SU-DHL-6 (cell line): ENCODE data around the gene YLPM1.

Experiments
- H2AFZ ChIP-seq: fragments of 200-600 bp; sonication (generic); 2 replicates; pipeline ENCODE4 v1.6.1; 2014; ENCODE audit warnings: low read depth, mild to moderate bottlenecking, moderate library complexity, mixed read lengths, antibody characterized with exemption, low read length; ENCODE audit not compliant: severe bottlenecking
- H3F3A ChIP-seq: fragments of 200-600 bp; shearing (Covaris generic); 2 replicates; pipeline ENCODE4 v1.6.0; 2016; ENCODE audit warnings: antibody characterized with exemption, mild to moderate bottlenecking; ENCODE audit not compliant: insufficient read depth
- H3K27ac ChIP-seq: fragments of 200-600 bp; sonication (generic); 2 replicates; pipeline ENCODE4 v1.5.1; 2016; ENCODE audit warnings: low read depth, mild to moderate bottlenecking, low read length, moderate library complexity, mixed read lengths
- H3K27me3 ChIP-seq: fragments of 200-600 bp; sonication (generic), shearing (Covaris generic); 2 replicates; pipeline ENCODE4 v1.6.0; 2014; ENCODE audit warnings: mild to moderate bottlenecking, low read length
- H3K36me3 ChIP-seq: fragments of 200-600 bp; sonication (generic); 2 replicates; pipeline ENCODE4 v1.6.1; 2014; ENCODE audit warnings: mild to moderate bottlenecking, low read length, mixed read lengths
- H3K4me2 ChIP-seq: fragments of 300-600, 200-600 bp; shearing (Covaris generic), sonication (generic); 2 replicates; pipeline ENCODE4 v1.6.0; 2014; ENCODE audit warnings: low read length, low read depth, mild to moderate bottlenecking; ENCODE audit not compliant: poor library complexity, severe bottlenecking
- H3K4me3 ChIP-seq: fragments of 200-600 bp; sonication (generic); 2 replicates; pipeline ENCODE4 v1.5.1; 2014; ENCODE audit warnings: antibody characterized with exemption, low read length, mild to moderate bottlenecking, mixed read lengths; ENCODE audit not compliant: insufficient read depth, poor library complexity, severe bottlenecking
- H3K79me2 ChIP-seq: fragments of 200-600 bp; sonication (generic); 2 replicates; pipeline ENCODE4 v1.6.1; 2014; ENCODE audit warnings: mild to moderate bottlenecking, low read length, moderate library complexity; ENCODE audit not compliant: insufficient read depth
- H3K9ac ChIP-seq: fragments of 200-600 bp; sonication (generic); 2 replicates; pipeline ENCODE4 v1.7.0; 2014; ENCODE audit warnings: mild to moderate bottlenecking, low read length
- H3K9me2 ChIP-seq: fragments of 200-600 bp; sonication (generic); replicated peaks from 2 replicates; pipeline ENCODE4 v1.6.1; 2014; ENCODE audit warnings: low read length; ENCODE audit not compliant: insufficient read depth
- H3K9me3 ChIP-seq: fragments of 200-600 bp; sonication (generic); 2 replicates; pipeline ENCODE4 v1.6.1; 2014; ENCODE audit warnings: low read length, mixed read lengths; ENCODE audit not compliant: insufficient read depth
- H4K20me1 ChIP-seq: fragments of 200-600 bp; sonication (generic); 2 replicates; pipeline ENCODE4 v1.6.1; 2014; ENCODE audit warnings: low read depth, mild to moderate bottlenecking, antibody characterized with exemption, low read length, moderate library complexity, mixed read lengths
- CTCF ChIP-seq: fragments of 200-600 bp; sonication (generic); IDR thresholded peaks from one replicate; pipeline ENCODE4 v1.5.1; 2017; ENCODE audit warnings: antibody characterized with exemption, mild to moderate bottlenecking, low read length, moderate library complexity; ENCODE audit not compliant: insufficient read depth, poor library complexity, severe bottlenecking
- EZH2phosphoT487 ChIP-seq: fragments of 200-600 bp; sonication (generic), shearing (Covaris generic); conservative IDR thresholded peaks from 2 replicates; pipeline ENCODE4 v1.6.1; 2018; ENCODE audit warnings: mild to moderate bottlenecking, antibody characterized with exemption, low read length, moderate library complexity, mixed read lengths

The YLPM1 gene

GRCh38 chr14:74848768-74849167, 85.7 kb downstream of the YLPM1 start:
- Histone ChIP-seq H3K4me3 (no peak overlapping the region), H3K9me2 (no peaks in the 10 kb centered on the region), H3K36me3 (no peaks in the 10 kb centered on the region), H3K79me2 (no peaks in the 10 kb centered on the region), H3K27me3 (no peaks in the 10 kb centered on the region), H3F3A (no peaks in the 10 kb centered on the region), H3K9ac (no peak overlapping the region), H2AFZ (no peak overlapping the region), H4K20me1 (no peaks in the 10 kb centered on the region), H3K4me2 (no peak overlapping the region), H3K27ac (no peak overlapping the region), H3K9me3 (no peaks in the 10 kb centered on the region)
- TF ChIP-seq EZH2phosphoT487, result no peak

- Histone ChIP-seq H3K27me3 (no peaks in the 10 kb centered on the region), H3K4me3 (no peak overlapping the region), H3K36me3 (no peaks in the 10 kb centered on the region), H3K27ac (no peak overlapping the region), H3K9me2 (no peaks in the 10 kb centered on the region), H3K79me2 (no peaks in the 10 kb centered on the region), H2AFZ (no peak overlapping the region), H3K4me2 (no peak overlapping the region), H4K20me1 (no peaks in the 10 kb centered on the region), H3F3A (no peaks in the 10 kb centered on the region), H3K9ac (no peak overlapping the region), H3K9me3 (no peaks in the 10 kb centered on the region)
- TF ChIP-seq CTCF (no peak), EZH2phosphoT487 (no peak)
Measured at GRCh38 chr14:74852922-74853530, 89.9 kb downstream of the YLPM1 start.

GRCh38 chr14:74853581-74853980, 90.5 kb downstream of the YLPM1 start:
- H3K9ac ChIP-seq, result no peak overlapping the region
- no peak overlapping the region for H3K27ac ChIP-seq
- H3K27me3 ChIP-seq, result no peaks in the 10 kb centered on the region
- H3K4me2 ChIP-seq, result no peak overlapping the region
- H2AFZ ChIP-seq, result no peak overlapping the region
- no peak for TF ChIP-seq CTCF
- TF ChIP-seq EZH2phosphoT487, result no peak
- H3K9me2 ChIP-seq, result no peaks in the 10 kb centered on the region
- H3K79me2 ChIP-seq, result no peaks in the 10 kb centered on the region
- no peaks in the 10 kb centered on the region for H3K9me3 ChIP-seq
- no peaks in the 10 kb centered on the region for H3K36me3 ChIP-seq
- no peaks in the 10 kb centered on the region for H4K20me1 ChIP-seq
- no peaks in the 10 kb centered on the region for H3F3A ChIP-seq
- H3K4me3 ChIP-seq, result no peak overlapping the region

- H2AFZ ChIP-seq, result no peak overlapping the region
- no peak overlapping the region for H3K4me3 ChIP-seq
- H3K9me3 ChIP-seq, result no peaks in the 10 kb centered on the region
- H3K9ac ChIP-seq, result no peak overlapping the region
- no peak for TF ChIP-seq CTCF
- H3K27me3 ChIP-seq, result no peaks in the 10 kb centered on the region
- no peaks in the 10 kb centered on the region for H3F3A ChIP-seq
- no peaks in the 10 kb centered on the region for H3K9me2 ChIP-seq
- no peaks in the 10 kb centered on the region for H4K20me1 ChIP-seq
- H3K27ac ChIP-seq, result no peak overlapping the region
- no peaks in the 10 kb centered on the region for H3K36me3 ChIP-seq
- no peaks in the 10 kb centered on the region for H3K79me2 ChIP-seq
- H3K4me2 ChIP-seq, result no peak overlapping the region
Measured at GRCh38 chr14:74855021-74855420, 91.9 kb downstream of the YLPM1 start.
